Measurements from ENCODE around the gene HOXB7. TPM values are rescaled to one million over a fixed set of nuclear protein-coding genes. Genes with fewer than 3 reads are reported as not detected.

The HOXB7 gene
- total RNA-seq, 4 donors from 2014 or later = 10.7 to 22.8 (median 19.0) TPM

DNA sequence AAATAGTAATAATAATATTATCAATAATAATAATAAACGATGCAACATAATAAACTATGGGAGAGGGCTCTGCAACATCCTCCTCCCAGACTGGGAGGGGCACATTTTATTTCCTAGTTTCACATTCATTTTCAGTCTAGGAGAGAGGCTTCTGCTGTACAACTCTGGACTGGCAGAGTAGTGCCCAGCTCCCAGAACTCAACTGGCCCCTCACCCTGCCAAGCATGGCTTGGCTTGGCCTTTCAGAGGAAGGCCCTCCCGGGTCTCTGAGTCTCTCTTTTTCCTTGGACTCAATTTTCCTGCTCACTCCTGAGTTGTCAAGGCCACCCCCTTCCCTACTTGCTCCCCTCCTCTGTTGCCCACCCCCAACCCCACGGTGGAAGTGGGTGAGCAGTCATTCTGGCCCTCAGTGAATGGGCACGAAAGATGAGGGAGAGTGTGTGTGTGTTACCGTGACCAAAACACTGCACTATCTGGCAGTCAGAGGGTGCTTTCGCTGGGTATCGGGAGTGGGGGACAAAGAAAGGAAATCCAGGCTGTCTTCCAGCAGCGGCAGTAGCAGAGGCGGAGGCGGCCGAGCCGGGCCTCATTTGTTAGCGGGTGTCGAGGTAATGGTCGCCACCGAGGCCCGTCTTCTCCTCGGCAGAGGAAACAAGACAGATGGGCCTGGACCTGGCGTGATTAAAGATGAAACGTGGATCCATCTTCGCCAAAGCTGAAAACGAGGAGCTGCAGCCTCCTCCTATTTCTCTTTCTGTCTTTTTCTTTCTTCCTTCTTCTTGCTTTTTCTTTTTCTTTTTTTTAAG lies 34.9 kb downstream of the HOXB7 start:
- peaks cover 0 to 11% (median 0%) of the 10 kb centered on the region in 3 donors for H3K36me3 ChIP-seq
- H3K4me1 ChIP-seq = peaks cover 0 to 44% (median 5%) of the 10 kb centered on the region in 4 donors
- no peaks in the 10 kb centered on the region for H3K9me3 ChIP-seq
- H3K27ac ChIP-seq = peak overlapping the region; percentile 75 to 92 (median 79)
- DNase-seq = peak in 1 of 3 donors; percentile 49
- no peaks in the 10 kb centered on the region for H3K27me3 ChIP-seq
- TF ChIP-seq POLR2A (IDR thresholded peaks at IDR 0.05) = no peak
- TF ChIP-seq, protein P1, sequence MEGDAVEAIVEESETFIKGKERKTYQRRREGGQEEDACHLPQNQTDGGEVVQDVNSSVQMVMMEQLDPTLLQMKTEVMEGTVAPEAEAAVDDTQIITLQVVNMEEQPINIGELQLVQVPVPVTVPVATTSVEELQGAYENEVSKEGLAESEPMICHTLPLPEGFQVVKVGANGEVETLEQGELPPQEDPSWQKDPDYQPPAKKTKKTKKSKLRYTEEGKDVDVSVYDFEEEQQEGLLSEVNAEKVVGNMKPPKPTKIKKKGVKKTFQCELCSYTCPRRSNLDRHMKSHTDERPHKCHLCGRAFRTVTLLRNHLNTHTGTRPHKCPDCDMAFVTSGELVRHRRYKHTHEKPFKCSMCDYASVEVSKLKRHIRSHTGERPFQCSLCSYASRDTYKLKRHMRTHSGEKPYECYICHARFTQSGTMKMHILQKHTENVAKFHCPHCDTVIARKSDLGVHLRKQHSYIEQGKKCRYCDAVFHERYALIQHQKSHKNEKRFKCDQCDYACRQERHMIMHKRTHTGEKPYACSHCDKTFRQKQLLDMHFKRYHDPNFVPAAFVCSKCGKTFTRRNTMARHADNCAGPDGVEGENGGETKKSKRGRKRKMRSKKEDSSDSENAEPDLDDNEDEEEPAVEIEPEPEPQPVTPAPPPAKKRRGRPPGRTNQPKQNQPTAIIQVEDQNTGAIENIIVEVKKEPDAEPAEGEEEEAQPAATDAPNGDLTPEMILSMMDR (IDR thresholded peaks at IDR 0.05) = no peak
- H3K4me3 ChIP-seq = peak overlapping the region in 2 of 4 donors; percentile 14 to 61

DNA sequence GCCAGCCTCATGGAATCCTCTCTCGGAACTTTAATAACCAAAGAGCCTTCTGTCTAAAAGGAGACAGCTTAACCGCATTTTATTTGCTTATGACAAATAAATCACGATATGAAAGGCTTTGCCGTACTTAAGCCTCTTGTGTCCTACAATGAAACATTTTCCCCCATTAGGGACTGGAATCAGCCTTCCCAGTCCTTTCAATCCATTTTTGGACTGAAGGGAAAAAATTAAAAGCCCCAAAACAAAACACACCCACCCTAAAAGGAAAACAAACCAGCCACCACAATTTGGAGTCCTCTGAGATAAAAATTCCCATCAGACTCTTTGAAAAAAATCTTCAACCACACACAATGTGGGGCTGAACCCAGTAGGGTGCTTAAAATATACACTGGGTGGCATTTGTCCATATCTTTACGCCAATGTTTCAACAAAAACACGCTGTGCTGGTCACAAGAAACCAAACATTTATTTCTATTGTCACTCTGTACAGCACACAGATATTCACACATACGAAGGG lies 35.7 kb downstream of the HOXB7 start:
- DNase-seq = no peak
- Histone ChIP-seq H3K9me3 (no peaks in the 10 kb centered on the region), H3K36me3 (peaks cover 0 to 16% (median 0%) of the 10 kb centered on the region in 3 donors), H3K4me1 (peaks cover 0 to 41% (median 5%) of the 10 kb centered on the region in 4 donors), H3K27ac (peak overlapping the region; percentile 32 to 92 (median 67)), H3K27me3 (no peaks in the 10 kb centered on the region), H3K4me3 (peak overlapping the region in 1 of 4 donors; percentile 61)
- no peak for TF ChIP-seq POLR2A (IDR thresholded peaks at IDR 0.05)
- TF ChIP-seq, protein P1 (IDR thresholded peaks at IDR 0.05) = no peak

DNA sequence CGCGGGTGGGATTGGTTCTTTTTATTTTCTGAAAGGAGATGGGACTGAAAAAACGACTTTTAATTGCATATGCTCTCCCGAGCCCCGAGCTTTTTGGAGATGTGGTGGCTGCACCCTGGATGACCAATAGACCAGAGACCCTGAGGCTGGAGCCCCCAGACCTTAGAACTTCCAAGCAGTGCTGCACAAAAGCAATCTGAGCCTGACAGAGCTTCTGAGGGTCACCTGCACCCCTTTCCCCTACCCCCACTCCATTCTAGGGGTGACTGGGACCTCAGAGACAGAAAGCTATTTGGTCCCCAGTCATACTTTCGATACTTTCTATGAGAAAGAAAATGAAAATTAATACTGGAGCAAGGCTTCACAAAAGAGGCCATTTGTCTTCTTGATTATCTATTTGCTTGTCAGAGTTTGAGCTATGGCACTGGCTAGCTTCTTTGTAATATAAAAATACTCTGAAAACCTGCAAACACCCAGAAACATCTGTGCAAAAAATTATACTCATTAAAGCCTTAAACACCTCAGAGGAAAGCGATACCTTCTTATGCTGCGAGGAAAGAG lies 36.2 kb downstream of the HOXB7 start:
- Histone ChIP-seq H3K4me1 (peaks cover 0 to 46% (median 5%) of the 10 kb centered on the region in 4 donors), H3K27me3 (no peaks in the 10 kb centered on the region), H3K9me3 (no peaks in the 10 kb centered on the region), H3K27ac (peak overlapping the region; percentile 32 to 92 (median 67)), H3K4me3 (peak overlapping the region in 1 of 4 donors; percentile 61), H3K36me3 (peaks cover 0 to 16% (median 0%) of the 10 kb centered on the region in 3 donors)
- TF ChIP-seq POLR2A (IDR thresholded peaks at IDR 0.05) = no peak
- TF ChIP-seq, protein P1 (IDR thresholded peaks at IDR 0.05) = no peak
- no peak for DNase-seq

GRCh38 chr17:48571826-48572417 lies 38.9 kb downstream of the HOXB7 start:
- peak overlapping the region in 1 of 4 donors; percentile 34 for H3K4me3 ChIP-seq
- H3K27me3 ChIP-seq = no peaks in the 10 kb centered on the region

More at GRCh38 chr17:48571826-48572417, 38.9 kb downstream of the HOXB7 start:
- no peak for TF ChIP-seq POLR2A (IDR thresholded peaks at IDR 0.05)
- TF ChIP-seq, protein P1 (IDR thresholded peaks at IDR 0.05) = no peak
- peak overlapping the region; percentile 54 to 92 (median 67) for H3K27ac ChIP-seq
- peaks cover 0 to 54% (median 2%) of the 10 kb centered on the region in 4 donors for H3K4me1 ChIP-seq
- no peaks in the 10 kb centered on the region for H3K9me3 ChIP-seq
- peaks cover 0 to 16% (median 0%) of the 10 kb centered on the region in 3 donors for H3K36me3 ChIP-seq
- no peak for DNase-seq

Data from Peyer's patch (tissue), 4 donors.